ENCODE measurements around the gene NFKBIA.

GRCh38 chr14:35414365-35414764, 9.8 kb upstream of the NFKBIA start:
- TF ChIP-seq CTCF (IDR thresholded peaks at IDR 0.05): no peak
- no peak for TF ChIP-seq POLR2A (IDR thresholded peaks at IDR 0.05)

All from right lobe of liver (tissue), 4 donors.